ENCODE measurements around the gene GPR63. TPM values are rescaled to one million over a fixed set of nuclear protein-coding genes. Genes with fewer than 3 reads are reported as not detected.
A peak's percentile ranks its signal among the peaks of the same experiment; 100 is the strongest.

GPR63 gene
- total and polyA plus RNA-seq, 4 donors: 0.14 to 2.0 (median 0.37) TPM

DNA sequence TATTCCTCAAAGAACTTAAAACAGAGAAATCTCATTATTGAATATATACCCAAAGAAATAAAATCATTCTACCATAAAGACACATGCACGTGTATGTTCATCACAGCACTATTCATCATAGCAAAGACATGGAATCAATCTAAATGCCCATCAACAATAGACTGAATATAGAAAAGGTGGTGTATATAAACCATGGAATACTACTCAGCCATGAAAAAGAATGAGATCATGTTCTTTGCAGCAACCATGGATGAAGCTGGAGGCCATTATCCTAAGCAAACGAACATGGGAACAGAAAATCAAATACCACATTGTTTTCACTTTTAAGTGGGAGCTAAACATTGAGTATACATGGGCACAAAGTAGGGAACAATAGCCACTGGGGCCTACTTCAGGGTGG lies 12.3 kb upstream of the GPR63 start:
- TF ChIP-seq, protein P1, sequence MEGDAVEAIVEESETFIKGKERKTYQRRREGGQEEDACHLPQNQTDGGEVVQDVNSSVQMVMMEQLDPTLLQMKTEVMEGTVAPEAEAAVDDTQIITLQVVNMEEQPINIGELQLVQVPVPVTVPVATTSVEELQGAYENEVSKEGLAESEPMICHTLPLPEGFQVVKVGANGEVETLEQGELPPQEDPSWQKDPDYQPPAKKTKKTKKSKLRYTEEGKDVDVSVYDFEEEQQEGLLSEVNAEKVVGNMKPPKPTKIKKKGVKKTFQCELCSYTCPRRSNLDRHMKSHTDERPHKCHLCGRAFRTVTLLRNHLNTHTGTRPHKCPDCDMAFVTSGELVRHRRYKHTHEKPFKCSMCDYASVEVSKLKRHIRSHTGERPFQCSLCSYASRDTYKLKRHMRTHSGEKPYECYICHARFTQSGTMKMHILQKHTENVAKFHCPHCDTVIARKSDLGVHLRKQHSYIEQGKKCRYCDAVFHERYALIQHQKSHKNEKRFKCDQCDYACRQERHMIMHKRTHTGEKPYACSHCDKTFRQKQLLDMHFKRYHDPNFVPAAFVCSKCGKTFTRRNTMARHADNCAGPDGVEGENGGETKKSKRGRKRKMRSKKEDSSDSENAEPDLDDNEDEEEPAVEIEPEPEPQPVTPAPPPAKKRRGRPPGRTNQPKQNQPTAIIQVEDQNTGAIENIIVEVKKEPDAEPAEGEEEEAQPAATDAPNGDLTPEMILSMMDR (IDR thresholded peaks at IDR 0.05; ENCODE audit: control extremely low read depth, extremely low read depth): no peak
- WGBS, 2 donors: 78 to 86% methylated on average over 2 of the region's 2 CpGs
- H3K27ac ChIP-seq (ENCODE audit: low read depth in 1 of 2, low read length in 1 of 2): no peak overlapping the region

DNA sequence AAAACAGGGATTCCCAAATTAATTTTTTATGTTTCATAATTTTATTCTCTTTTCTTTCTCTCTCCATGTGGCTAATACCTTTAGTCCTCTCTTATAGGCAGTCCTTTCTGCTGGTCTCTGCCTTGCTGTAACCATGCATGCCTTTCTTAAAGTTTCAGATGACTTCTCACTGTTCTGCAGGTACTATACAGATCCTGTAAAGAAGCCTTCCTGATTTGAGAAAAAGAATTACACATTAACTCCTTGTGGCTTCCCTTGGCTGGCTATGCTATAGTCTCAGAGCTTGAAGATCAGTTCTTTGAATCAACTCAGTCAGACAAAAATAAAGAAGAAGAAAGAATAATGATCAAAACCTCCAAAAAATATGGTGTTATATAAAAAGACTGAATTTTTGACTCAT lies 7.3 kb upstream of the GPR63 start:
- ATAC-seq (ENCODE audit: insufficient read depth, low FRiP score) (no peak), DNase-seq (no peak)
- H3K27me3 ChIP-seq (ENCODE audit: control insufficient read depth in 3 of 3, insufficient read depth in 3 of 3, low read length in 2 of 3): peaks cover 0 to under 1% (median 0%) of the 10 kb centered on the region in 3 donors
- H3K9me3 ChIP-seq (ENCODE audit: control insufficient read depth in 4 of 4, insufficient read depth in 3 of 4, low read length in 3 of 4): peaks cover 0 to 6% (median under 1%) of the 10 kb centered on the region in 4 donors
- no peaks in the 10 kb centered on the region for H3K4me1 ChIP-seq (ENCODE audit: control insufficient read depth in 5 of 5, insufficient read depth in 5 of 5, low read length in 5 of 5)
- H3K9ac ChIP-seq (ENCODE audit: insufficient read depth in 1 of 2, low read length in 2 of 2): no peak overlapping the region
- no peak overlapping the region for H3K27ac ChIP-seq (ENCODE audit: low read depth in 1 of 2, low read length in 1 of 2)
- H3K4me3 ChIP-seq: no peak overlapping the region
- H3K36me3 ChIP-seq (ENCODE audit: control insufficient read depth in 4 of 4, insufficient read depth in 4 of 4, low read length in 4 of 4): no peaks in the 10 kb centered on the region
- TF ChIP-seq, protein P1 (IDR thresholded peaks at IDR 0.05; ENCODE audit: control extremely low read depth, extremely low read depth): no peak

More for the DNA sequence above, 12.3 kb upstream of the GPR63 start:
- ATAC-seq (ENCODE audit: insufficient read depth, low FRiP score) (no peak), DNase-seq (no peak)
- Histone ChIP-seq H3K27me3 (ENCODE audit: control insufficient read depth in 3 of 3, insufficient read depth in 3 of 3, low read length in 2 of 3) (no peaks in the 10 kb centered on the region), H3K9ac (ENCODE audit: insufficient read depth in 1 of 2, low read length in 2 of 2) (no peak overlapping the region), H3K9me3 (ENCODE audit: control insufficient read depth in 4 of 4, insufficient read depth in 3 of 4, low read length in 3 of 4) (peaks cover 0 to 6% (median 0%) of the 10 kb centered on the region in 4 donors), H3K36me3 (ENCODE audit: control insufficient read depth in 4 of 4, insufficient read depth in 4 of 4, low read length in 4 of 4) (no peaks in the 10 kb centered on the region), H3K4me3 (no peak overlapping the region), H3K4me1 (ENCODE audit: control insufficient read depth in 5 of 5, insufficient read depth in 5 of 5, low read length in 5 of 5) (no peaks in the 10 kb centered on the region)

DNA sequence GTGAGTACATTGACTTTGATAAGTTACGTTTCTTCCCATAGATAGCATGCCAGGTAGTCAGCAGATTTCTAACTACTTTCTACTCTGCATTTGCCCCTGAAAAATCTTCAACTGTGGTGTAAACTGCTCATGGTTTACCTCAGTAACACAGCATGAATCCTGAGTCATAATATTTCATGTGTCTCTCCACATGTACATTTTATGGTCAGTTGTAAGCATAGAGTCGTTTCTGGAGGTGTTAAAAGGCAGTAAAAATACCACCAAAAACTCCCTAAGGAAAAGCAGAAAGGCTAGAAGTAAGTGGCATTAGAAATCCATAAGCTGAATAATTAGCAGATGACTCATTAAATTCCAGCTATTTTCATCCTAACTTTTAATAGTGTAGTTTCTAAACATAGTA lies 4.1 kb upstream of the GPR63 start:
- Histone ChIP-seq H3K9me3 (ENCODE audit: control insufficient read depth in 4 of 4, insufficient read depth in 3 of 4, low read length in 3 of 4) (peaks cover 0 to 2% (median 0%) of the 10 kb centered on the region in 4 donors), H3K27ac (ENCODE audit: low read depth in 1 of 2, low read length in 1 of 2) (no peak overlapping the region), H3K9ac (ENCODE audit: insufficient read depth in 1 of 2, low read length in 2 of 2) (no peak overlapping the region), H3K27me3 (ENCODE audit: control insufficient read depth in 3 of 3, insufficient read depth in 3 of 3, low read length in 2 of 3) (peaks cover 0 to 5% (median 0%) of the 10 kb centered on the region in 3 donors), H3K4me3 (no peak overlapping the region), H3K4me1 (ENCODE audit: control insufficient read depth in 5 of 5, insufficient read depth in 5 of 5, low read length in 5 of 5) (peaks cover 0 to 5% (median under 1%) of the 10 kb centered on the region in 5 donors), H3K36me3 (ENCODE audit: control insufficient read depth in 4 of 4, insufficient read depth in 4 of 4, low read length in 4 of 4) (no peaks in the 10 kb centered on the region)
- 39 to 56% methylated on average over 2 of the region's 2 CpGs for WGBS, 2 donors
- ATAC-seq (ENCODE audit: insufficient read depth, low FRiP score): no peak
- TF ChIP-seq, protein P1 (IDR thresholded peaks at IDR 0.05; ENCODE audit: control extremely low read depth, extremely low read depth): no peak
- DNase-seq: no peak

DNA sequence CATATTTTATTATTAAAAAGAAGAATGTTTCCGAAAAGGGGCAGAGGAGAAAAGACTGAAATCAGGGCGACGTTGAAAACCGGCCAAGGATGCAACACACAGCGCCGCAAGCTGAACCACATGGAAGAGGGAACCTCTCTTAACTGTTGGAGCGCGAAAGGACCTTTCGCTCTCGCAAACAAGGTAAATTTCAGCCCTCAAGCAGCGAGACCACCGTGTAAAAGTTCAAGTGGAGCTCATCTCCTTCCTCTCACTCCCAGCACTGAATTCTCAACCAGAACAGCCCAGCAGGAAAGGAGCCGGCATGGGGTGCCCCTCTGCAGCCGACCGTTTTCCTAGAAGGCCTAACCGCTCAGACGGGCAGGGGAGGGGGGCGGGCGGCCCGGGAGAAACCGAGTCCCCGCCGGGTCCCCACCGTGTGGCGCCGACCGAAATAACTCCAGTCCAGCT lies 621 bp downstream of the GPR63 start:
- DNase-seq (peak in 2 of 3 donors; percentile 44 to 50), ATAC-seq (ENCODE audit: insufficient read depth, low FRiP score) (no peak)
- Histone ChIP-seq H3K4me3 (peak overlapping the region; percentile 49), H3K27me3 (ENCODE audit: control insufficient read depth in 3 of 3, insufficient read depth in 3 of 3, low read length in 2 of 3) (peaks cover 0 to 5% (median 0%) of the 10 kb centered on the region in 3 donors), H3K9ac (ENCODE audit: insufficient read depth in 1 of 2, low read length in 2 of 2) (peak overlapping the region; percentile 48 to 81), H3K27ac (ENCODE audit: low read depth in 1 of 2, low read length in 1 of 2) (no peak overlapping the region), H3K9me3 (ENCODE audit: control insufficient read depth in 4 of 4, insufficient read depth in 3 of 4, low read length in 3 of 4) (no peaks in the 10 kb centered on the region), H3K4me1 (ENCODE audit: control insufficient read depth in 5 of 5, insufficient read depth in 5 of 5, low read length in 5 of 5) (peaks cover 0 to 12% (median 5%) of the 10 kb centered on the region in 5 donors), H3K36me3 (ENCODE audit: control insufficient read depth in 4 of 4, insufficient read depth in 4 of 4, low read length in 4 of 4) (no peaks in the 10 kb centered on the region)
- 1% methylated on average over 26 to 27 of the region's 27 CpGs for WGBS, 2 donors
- TF ChIP-seq, protein P1 (IDR thresholded peaks at IDR 0.05; ENCODE audit: control extremely low read depth, extremely low read depth): no peak

Measured in lung (tissue), 12 donors.